Measurements from ENCODE around the gene DRAM2. TPM values are rescaled to one million over a fixed set of nuclear protein-coding genes. Genes with fewer than 3 reads are reported as not detected.

DRAM2 gene
- total and polyA plus RNA-seq, 9 of the 15 experiments (the other 6 are each of a cell fraction or from before 2014, with no cell fraction given) = 29.0 to 161 (median 53.5) TPM

DNA sequence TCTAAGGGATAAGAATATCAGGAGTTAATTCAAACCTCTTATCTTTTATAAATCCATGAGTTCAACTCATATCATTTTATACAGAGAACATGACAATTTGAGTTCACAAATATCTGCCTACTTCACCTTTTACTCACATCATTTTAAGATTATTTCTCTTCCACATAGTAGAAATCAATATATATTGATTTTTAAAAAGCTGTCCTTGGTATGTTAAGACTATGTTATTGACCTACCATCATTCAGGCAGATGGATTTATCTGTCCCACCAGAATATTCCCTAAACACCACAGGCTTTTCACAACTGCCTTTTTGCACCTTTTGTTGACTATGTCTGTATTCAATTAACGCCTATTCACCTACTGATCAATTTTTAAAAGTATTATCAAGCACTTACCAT, 13.5 kb downstream of the DRAM2 start (continued):
- TF ChIP-seq, protein P1, sequence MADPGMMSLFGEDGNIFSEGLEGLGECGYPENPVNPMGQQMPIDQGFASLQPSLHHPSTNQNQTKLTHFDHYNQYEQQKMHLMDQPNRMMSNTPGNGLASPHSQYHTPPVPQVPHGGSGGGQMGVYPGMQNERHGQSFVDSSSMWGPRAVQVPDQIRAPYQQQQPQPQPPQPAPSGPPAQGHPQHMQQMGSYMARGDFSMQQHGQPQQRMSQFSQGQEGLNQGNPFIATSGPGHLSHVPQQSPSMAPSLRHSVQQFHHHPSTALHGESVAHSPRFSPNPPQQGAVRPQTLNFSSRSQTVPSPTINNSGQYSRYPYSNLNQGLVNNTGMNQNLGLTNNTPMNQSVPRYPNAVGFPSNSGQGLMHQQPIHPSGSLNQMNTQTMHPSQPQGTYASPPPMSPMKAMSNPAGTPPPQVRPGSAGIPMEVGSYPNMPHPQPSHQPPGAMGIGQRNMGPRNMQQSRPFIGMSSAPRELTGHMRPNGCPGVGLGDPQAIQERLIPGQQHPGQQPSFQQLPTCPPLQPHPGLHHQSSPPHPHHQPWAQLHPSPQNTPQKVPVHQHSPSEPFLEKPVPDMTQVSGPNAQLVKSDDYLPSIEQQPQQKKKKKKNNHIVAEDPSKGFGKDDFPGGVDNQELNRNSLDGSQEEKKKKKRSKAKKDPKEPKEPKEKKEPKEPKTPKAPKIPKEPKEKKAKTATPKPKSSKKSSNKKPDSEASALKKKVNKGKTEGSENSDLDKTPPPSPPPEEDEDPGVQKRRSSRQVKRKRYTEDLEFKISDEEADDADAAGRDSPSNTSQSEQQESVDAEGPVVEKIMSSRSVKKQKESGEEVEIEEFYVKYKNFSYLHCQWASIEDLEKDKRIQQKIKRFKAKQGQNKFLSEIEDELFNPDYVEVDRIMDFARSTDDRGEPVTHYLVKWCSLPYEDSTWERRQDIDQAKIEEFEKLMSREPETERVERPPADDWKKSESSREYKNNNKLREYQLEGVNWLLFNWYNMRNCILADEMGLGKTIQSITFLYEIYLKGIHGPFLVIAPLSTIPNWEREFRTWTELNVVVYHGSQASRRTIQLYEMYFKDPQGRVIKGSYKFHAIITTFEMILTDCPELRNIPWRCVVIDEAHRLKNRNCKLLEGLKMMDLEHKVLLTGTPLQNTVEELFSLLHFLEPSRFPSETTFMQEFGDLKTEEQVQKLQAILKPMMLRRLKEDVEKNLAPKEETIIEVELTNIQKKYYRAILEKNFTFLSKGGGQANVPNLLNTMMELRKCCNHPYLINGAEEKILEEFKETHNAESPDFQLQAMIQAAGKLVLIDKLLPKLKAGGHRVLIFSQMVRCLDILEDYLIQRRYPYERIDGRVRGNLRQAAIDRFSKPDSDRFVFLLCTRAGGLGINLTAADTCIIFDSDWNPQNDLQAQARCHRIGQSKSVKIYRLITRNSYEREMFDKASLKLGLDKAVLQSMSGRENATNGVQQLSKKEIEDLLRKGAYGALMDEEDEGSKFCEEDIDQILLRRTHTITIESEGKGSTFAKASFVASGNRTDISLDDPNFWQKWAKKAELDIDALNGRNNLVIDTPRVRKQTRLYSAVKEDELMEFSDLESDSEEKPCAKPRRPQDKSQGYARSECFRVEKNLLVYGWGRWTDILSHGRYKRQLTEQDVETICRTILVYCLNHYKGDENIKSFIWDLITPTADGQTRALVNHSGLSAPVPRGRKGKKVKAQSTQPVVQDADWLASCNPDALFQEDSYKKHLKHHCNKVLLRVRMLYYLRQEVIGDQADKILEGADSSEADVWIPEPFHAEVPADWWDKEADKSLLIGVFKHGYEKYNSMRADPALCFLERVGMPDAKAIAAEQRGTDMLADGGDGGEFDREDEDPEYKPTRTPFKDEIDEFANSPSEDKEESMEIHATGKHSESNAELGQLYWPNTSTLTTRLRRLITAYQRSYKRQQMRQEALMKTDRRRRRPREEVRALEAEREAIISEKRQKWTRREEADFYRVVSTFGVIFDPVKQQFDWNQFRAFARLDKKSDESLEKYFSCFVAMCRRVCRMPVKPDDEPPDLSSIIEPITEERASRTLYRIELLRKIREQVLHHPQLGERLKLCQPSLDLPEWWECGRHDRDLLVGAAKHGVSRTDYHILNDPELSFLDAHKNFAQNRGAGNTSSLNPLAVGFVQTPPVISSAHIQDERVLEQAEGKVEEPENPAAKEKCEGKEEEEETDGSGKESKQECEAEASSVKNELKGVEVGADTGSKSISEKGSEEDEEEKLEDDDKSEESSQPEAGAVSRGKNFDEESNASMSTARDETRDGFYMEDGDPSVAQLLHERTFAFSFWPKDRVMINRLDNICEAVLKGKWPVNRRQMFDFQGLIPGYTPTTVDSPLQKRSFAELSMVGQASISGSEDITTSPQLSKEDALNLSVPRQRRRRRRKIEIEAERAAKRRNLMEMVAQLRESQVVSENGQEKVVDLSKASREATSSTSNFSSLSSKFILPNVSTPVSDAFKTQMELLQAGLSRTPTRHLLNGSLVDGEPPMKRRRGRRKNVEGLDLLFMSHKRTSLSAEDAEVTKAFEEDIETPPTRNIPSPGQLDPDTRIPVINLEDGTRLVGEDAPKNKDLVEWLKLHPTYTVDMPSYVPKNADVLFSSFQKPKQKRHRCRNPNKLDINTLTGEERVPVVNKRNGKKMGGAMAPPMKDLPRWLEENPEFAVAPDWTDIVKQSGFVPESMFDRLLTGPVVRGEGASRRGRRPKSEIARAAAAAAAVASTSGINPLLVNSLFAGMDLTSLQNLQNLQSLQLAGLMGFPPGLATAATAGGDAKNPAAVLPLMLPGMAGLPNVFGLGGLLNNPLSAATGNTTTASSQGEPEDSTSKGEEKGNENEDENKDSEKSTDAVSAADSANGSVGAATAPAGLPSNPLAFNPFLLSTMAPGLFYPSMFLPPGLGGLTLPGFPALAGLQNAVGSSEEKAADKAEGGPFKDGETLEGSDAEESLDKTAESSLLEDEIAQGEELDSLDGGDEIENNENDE (IDR thresholded peaks at IDR 0.05; ENCODE audit: low read depth, low read length) = no peak
- no peak for TF ChIP-seq MGA (IDR thresholded peaks at IDR 0.05)
- TF ChIP-seq GABPA (tag; conservative IDR thresholded peaks at IDR 0.05; ENCODE audit: low read depth) = no peak
- TF ChIP-seq POLR2A (conservative IDR thresholded peaks at IDR 0.05) = no peak
- no peak for TF ChIP-seq BRD9 (IDR thresholded peaks at IDR 0.05; ENCODE audit: low read depth, partially characterized antibody)
- no peak for TF ChIP-seq CBX1 (IDR thresholded peaks at IDR 0.05; ENCODE audit: low read depth)

Measured in K562 (cell line).